GM18507 (cell line): ENCODE data around the gene USHBP1.

Experiments used
- DNase-seq: peaks from one replicate; pipeline ENCODE4 v3.0.0; 2011; ENCODE audit warnings: low read depth; ENCODE audit not compliant: insufficient read length; ENCODE audit errors: extremely low spot score
- FAIRE-seq: peaks from 2 replicates; lab custom pipeline; 2011; peaks lifted over from hg19 to GRCh38; lab: Jason Lieb, UNC

Gene USHBP1

DNA sequence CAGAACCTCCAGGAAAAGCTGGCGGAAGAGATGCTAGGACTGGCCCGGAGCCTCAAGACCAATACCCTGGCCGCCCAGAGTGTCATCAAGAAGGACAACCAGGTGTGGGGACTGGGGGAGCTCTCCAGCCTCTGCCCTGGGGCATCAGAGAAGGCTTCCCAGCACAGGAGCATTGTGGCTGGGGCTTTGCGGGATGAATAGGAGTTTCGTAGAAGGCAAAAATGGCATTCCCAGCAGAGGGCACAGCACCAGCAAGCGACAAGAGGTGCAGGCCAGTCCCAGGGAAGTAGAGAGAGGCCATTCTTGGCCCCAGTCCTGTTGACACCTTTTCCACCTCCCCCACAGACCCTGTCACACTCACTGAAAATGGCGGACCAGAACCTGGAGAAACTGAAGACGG, 45.3 kb downstream of the USHBP1 start:
- no peak for FAIRE-seq
- DNase-seq = no peak

DNA sequence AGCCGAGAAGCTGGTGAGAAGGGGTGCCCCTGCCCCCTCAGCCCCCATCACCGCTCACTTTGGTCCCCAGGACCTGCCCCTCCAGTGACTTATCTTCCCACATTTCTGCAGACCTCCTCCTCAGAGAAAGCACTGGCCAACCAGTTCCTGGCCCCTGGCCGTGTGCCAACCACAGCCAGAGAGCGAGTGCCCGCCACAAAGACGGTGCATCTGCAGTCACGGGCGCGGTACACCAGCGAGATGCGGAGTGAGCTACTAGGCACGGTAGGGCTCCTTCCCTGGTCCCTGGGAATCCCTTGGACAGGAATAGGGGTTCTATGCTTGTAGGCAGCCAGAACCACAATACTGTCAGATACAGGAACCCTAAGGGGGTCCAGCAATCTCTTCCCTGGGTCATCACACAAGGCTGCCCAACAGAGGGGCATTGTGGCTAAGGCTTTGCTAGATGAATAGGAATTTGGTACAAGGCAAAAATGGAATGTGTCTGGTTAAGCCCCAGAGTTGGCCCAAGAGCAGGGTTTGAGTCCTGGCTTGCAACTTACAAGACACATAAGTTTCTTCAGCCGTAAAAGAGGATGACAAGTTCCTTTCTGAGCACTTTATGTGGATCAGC, 48.4 kb downstream of the USHBP1 start:
- no peak for DNase-seq
- no peak for FAIRE-seq

GRCh38 chr19:17215127-17215971, 49.2 kb downstream of the USHBP1 start, which contains the start of gene USE1:
TSS of gene USE1 (plus strand) at chr19:17215357. CDS start at chr19:17215406, 49 bp downstream.
- FAIRE-seq (peak; percentile 88), DNase-seq (peak; percentile 83)

- DNase-seq (no peak), FAIRE-seq (no peak)
Measured at GRCh38 chr19:17214508-17215126, 49.9 kb downstream of the USHBP1 start.

DNA sequence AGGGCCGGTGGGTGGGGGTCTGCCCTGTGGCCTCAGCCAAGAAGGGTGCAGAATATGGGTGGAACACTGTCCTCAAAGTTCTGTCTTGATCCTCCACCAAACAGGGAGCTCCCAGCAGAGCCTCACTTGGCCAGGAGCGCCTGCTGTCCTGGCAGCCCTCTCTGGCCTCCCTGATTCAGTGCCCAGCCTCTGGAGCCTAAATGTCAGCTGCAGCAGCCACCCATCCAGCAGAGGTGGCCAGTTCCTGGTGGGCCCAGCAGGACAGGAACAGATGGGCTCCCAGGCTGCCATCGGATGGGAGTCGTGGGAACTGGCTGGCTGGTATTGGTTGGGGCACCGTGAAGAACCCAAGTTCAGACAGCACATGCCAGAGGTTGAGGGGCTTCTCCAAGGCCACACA, 51.2 kb downstream of the USHBP1 start:
- FAIRE-seq = no peak
- no peak for DNase-seq

DNA sequence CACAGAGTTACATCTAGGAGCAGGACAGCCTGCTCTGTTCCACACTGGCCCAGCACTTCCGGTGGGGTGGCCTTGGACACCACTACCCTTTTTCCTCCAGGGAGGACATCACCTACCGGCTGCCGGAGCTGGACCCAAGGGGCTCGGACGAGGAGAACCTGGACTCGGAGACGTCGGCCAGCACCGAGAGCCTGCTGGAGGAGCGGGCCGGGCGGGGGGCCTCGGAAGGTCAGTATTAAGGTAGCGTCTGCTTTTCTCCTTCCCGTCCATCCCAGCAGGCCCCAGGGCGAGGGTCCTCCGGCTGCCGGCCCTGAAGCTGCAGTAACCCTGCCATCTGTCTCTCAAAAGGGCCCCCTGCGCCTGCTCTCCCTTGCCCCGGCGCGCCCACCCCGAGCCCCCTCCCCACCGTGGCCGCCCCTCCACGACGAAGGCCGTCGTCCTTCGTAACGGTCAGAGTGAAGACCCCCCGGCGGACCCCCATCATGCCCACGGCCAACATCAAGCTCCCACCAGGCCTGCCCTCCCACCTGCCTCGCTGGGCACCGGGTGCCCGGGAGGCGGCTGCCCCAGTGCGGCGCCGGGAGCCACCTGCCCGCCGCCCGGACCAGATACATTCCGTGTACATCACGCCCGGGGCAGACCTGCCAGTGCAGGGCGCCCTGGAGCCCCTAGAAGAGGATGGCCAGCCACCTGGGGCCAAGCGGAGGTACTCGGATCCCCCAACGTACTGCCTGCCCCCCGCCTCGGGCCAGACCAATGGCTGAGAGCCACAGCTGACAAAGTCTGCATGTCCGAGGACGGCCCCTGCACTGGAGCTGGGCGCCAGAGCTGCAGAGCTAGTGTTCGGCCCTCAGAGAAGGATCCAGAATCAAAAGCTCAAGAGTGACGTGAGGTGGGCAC, 52.7 kb downstream of the USHBP1 start:
- DNase-seq = no peak

DNA sequence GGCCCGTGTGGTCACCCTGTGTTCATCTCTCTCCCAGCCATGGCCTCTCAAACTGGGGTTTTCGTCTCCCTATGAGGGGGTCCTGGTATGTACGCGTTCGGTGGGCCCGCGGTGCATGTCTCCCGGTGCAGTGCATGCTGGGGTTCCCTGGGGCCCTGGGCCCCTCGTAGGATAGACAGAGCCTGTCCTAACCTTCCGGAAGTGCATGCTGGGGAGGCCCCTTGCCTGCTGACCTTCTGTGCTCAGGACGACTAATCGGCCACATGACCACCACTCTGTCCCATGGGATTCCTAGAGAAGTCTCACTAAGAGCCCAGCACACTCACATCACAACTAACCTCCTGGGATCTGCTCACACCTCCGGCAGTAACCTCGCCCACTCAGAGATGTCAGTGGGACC, 54.2 kb downstream of the USHBP1 start:
- FAIRE-seq (no peak), DNase-seq (no peak)

More for the DNA sequence above, 52.7 kb downstream of the USHBP1 start:
- no peak for FAIRE-seq

DNA sequence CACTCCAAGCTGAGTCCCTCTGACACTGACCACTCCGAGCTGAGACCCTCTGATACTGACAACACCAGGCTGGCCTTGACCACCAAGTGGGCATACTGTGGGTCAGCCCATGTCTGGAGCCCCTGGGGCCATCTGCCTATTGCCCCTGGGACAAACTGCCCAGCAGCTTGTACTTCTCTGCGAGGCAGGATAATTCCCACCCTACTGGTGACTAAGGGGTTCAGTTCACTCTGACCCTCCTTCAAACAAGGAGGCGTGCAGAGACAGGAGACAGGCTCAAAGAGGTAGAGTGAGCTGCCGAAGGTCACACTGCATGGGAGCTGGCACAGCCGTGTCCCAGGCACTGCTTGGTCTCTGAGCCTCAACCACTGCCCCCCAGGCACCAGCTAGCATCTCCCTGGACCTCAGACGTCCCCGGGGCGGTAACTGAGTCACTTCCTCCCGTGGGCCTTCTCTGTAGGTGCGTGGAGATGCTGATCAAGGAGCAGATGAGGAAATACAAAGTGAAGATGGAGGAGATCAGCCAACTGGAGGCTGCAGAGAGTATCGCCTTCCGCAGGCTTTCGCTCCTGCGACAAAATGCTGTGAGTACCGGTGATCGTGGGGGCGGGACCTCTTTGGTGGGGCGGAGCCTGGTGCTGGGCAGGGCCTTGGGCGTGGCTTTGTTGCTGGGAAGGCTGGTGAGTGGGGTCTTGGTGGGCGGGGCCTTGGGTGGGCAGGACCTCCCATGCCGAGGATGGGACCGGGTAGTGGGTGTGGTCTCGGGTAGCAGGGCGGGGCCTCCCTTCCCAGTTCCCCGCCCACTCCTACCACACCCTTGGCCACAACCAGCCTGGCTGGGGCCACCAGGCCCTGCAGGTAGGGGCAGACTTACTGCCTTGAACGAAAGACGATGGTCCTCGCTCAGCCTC, 55.2 kb downstream of the USHBP1 start:
- FAIRE-seq (peak; percentile 80), DNase-seq (peak; percentile 54)

GRCh38 chr19:17206736-17207581, 57.6 kb downstream of the USHBP1 start:
- DNase-seq (no peak), FAIRE-seq (no peak)

- no peak for FAIRE-seq
- no peak for DNase-seq
Measured at GRCh38 chr19:17205237-17206140, 59.1 kb downstream of the USHBP1 start.

GRCh38 chr19:17202713-17203112, 61.8 kb downstream of the USHBP1 start:
- FAIRE-seq (no peak), DNase-seq (no peak)

- DNase-seq (no peak), FAIRE-seq (no peak)
Measured at GRCh38 chr19:17202249-17202648, 62.3 kb downstream of the USHBP1 start.

GRCh38 chr19:17200408-17201079, 64.0 kb downstream of the USHBP1 start:
- FAIRE-seq = no peak

More at GRCh38 chr19:17200408-17201079, 64.0 kb downstream of the USHBP1 start:
- no peak for DNase-seq
